ENCODE data around the gene PINLYP. TPM values are rescaled to one million over a fixed set of nuclear protein-coding genes. Genes with fewer than 3 reads are reported as not detected.

Gene PINLYP
- total and polyA plus RNA-seq, 2 of the 13 experiments (the other 11 are each of a cell fraction or from before 2014, with no cell fraction given): 0.21 to 0.24 TPM

- ATAC-seq (no peak), FAIRE-seq (no peak), DNase-seq (ENCODE audit: low spot score) (no peak)
- H3K9ac ChIP-seq (ENCODE audit: insufficient read depth, low read depth, low read length): no peak overlapping the region
- intact Hi-C loops (cut with micrococcal nuclease; ENCODE audit: unreplicated experiment): no loop called here
- H2AFZ ChIP-seq (ENCODE audit: low read length): no peak overlapping the region
- no peak overlapping the region for H3K4me3 ChIP-seq (replicated peaks in 1 of 3; ENCODE audit: insufficient read depth in 1 of 3, low read depth in 2 of 3, low read length in 3 of 3)
- WGBS (ENCODE audit: low lambda C conversion rate): 96% methylated on average over 17 of the region's 17 CpGs
- no peaks in the 10 kb centered on the region for H3K27me3 ChIP-seq (ENCODE audit: control insufficient read depth in 1 of 2, insufficient read depth in 2 of 2, low read length in 2 of 2)
- no peaks in the 10 kb centered on the region for H4K20me1 ChIP-seq (ENCODE audit: insufficient read depth, low read length)
- BruUV-seq (replicated peaks): no TSS peak
- H3K4me1 ChIP-seq (ENCODE audit: insufficient read depth, low read length): no peaks in the 10 kb centered on the region
- H3K79me2 ChIP-seq (ENCODE audit: insufficient read depth, low read length): no peaks in the 10 kb centered on the region
- POLR2A ChIA-PET: no interaction called here
- no peak overlapping the region for H3K27ac ChIP-seq (ENCODE audit: extremely low read length, insufficient read depth, low read length)
- CTCF ChIA-PET (ENCODE audit: low intra/inter-chr PET ratio, low total read pairs): no interaction called here
- TF ChIP-seq MAFK (conservative IDR thresholded peaks at IDR 0.05 in 1 of 2, IDR thresholded peaks at IDR 0.05 in 1 of 2; ENCODE audit: low read length in 2 of 2): no peak
- no peak for TF ChIP-seq HNRNPLL (IDR thresholded peaks at IDR 0.05; ENCODE audit: low read depth, low read length, poor library complexity, severe bottlenecking)
- no peak for TF ChIP-seq ZNF607 (CRISPR knock-in tag; IDR thresholded peaks at IDR 0.05; ENCODE audit: borderline replicate concordance)
- no peak for TF ChIP-seq ATF7 (IDR thresholded peaks at IDR 0.05)
- no peak for TF ChIP-seq ATF7 (CRISPR knock-in tag; IDR thresholded peaks at IDR 0.05)
- TF ChIP-seq ZNF614 (CRISPR knock-in tag; IDR thresholded peaks at IDR 0.05; ENCODE audit: borderline replicate concordance): no peak
- TF ChIP-seq CBX2 (IDR thresholded peaks at IDR 0.05; ENCODE audit: low read depth, low read length): no peak
- TF ChIP-seq CBX2 (CRISPR knock-in tag; IDR thresholded peaks at IDR 0.05; ENCODE audit: low read depth): no peak
- TF ChIP-seq PPARG (CRISPR knock-in tag; conservative IDR thresholded peaks at IDR 0.05): no peak
- no peak for TF ChIP-seq ZNF580 (CRISPR knock-in tag; IDR thresholded peaks at IDR 0.05; ENCODE audit: borderline replicate concordance, low read depth)
- no peak for TF ChIP-seq MXI1 (IDR thresholded peaks at IDR 0.05; ENCODE audit: borderline replicate concordance, low read depth, low read length)
- no peak for TF ChIP-seq HNRNPL (IDR thresholded peaks at IDR 0.05; ENCODE audit: low read depth, low read length)
- no peak for TF ChIP-seq ZFP36L1 (CRISPR knock-in tag; IDR thresholded peaks at IDR 0.05)
- TF ChIP-seq ZNF235 (CRISPR knock-in tag; IDR thresholded peaks at IDR 0.05; ENCODE audit: borderline replicate concordance): no peak
- no peak for TF ChIP-seq EZH2 (conservative IDR thresholded peaks at IDR 0.05; ENCODE audit: low read depth, low read length)
- in situ Hi-C loops (cut with HindIII; ENCODE audit: extremely low pct_ligation_motif_present, low pct_unique_long_range_greater_than_20kb): no loop called here
- H3K36me3 ChIP-seq (replicated peaks in 1 of 2; ENCODE audit: control insufficient read depth in 1 of 2, insufficient read depth in 2 of 2, low read length in 2 of 2): peaks cover 0 to 2% of the 10 kb centered on the region in 2 experiments; a peak in 1 of 5 replicates
- no peaks in the 10 kb centered on the region for H3K9me3 ChIP-seq (ENCODE audit: low read length)
- no peak overlapping the region for H3K4me2 ChIP-seq (ENCODE audit: low read depth, low read length)
Measured at GRCh38 chr19:43626838-43627237, 51.2 kb downstream of the PINLYP start.

All from HepG2 (cell line).